MM.1S (cell line): ENCODE data around the gene ELK3.

Experiments used
- DNase-seq: peaks from one replicate; pipeline ENCODE4 v3.0.0-alpha.2; 2015
- H2AFZ ChIP-seq: fragments of 300-600 bp; sonication (generic); 2 replicates; pipeline ENCODE4 v1.6.0; 2016; ENCODE audit warnings: antibody characterized with exemption, low read length
- H3F3A ChIP-seq: fragments of 300-600 bp; sonication (generic); 2 replicates; pipeline ENCODE4 v1.6.1; 2016; ENCODE audit warnings: mild to moderate bottlenecking, antibody characterized with exemption, low read length, moderate library complexity, mixed read lengths; ENCODE audit not compliant: insufficient read depth
- H3K27ac ChIP-seq: fragments of 300-600 bp; sonication (generic); 2 replicates; pipeline ENCODE4 v1.5.1; 2016; ENCODE audit warnings: mild to moderate bottlenecking, low read length
- H3K27me3 ChIP-seq: fragments of 300-600 bp; sonication (generic); replicated peaks from 2 replicates; pipeline ENCODE4 v1.6.0; 2016; ENCODE audit warnings: low read length; ENCODE audit not compliant: insufficient read depth
- H3K36me3 ChIP-seq: fragments of 300-600 bp; sonication (generic); replicated peaks from 2 replicates; pipeline ENCODE4 v1.6.1; 2016; ENCODE audit warnings: mild to moderate bottlenecking, low read length, mixed read lengths; ENCODE audit not compliant: insufficient read depth
- H3K4me1 ChIP-seq: fragments of 300-600 bp; sonication (generic); 2 replicates; pipeline ENCODE4 v1.6.1; 2016; ENCODE audit warnings: low read length, mixed read lengths
- H3K4me2 ChIP-seq: fragments of 300-600 bp; sonication (generic); 2 replicates; pipeline ENCODE4 v1.6.0; 2016; ENCODE audit warnings: low read depth, low read length
- H3K4me3 ChIP-seq: fragments of 300-600 bp; sonication (generic); 2 replicates; pipeline ENCODE4 v1.5.1; 2016; ENCODE audit warnings: low read length, mixed read lengths
- H3K79me2 ChIP-seq: fragments of 300-600 bp; sonication (generic); 2 replicates; pipeline ENCODE4 v1.6.1; 2016; ENCODE audit warnings: mixed run types, low read length, mixed read lengths
- H3K9ac ChIP-seq: fragments of 300-600 bp; sonication (generic); 2 replicates; pipeline ENCODE4 v1.6.1; 2016; ENCODE audit warnings: low read length, mixed read lengths
- H3K9me2 ChIP-seq: fragments of 300-600 bp; sonication (generic); replicated peaks from 2 replicates; pipeline ENCODE4 v1.6.1; 2016; ENCODE audit warnings: mild to moderate bottlenecking, low read length, mixed read lengths; ENCODE audit not compliant: insufficient read depth
- H3K9me3 ChIP-seq: fragments of 300-600 bp; sonication (generic); replicated peaks from 2 replicates; pipeline ENCODE4 v1.6.1; 2016; ENCODE audit warnings: mild to moderate bottlenecking, low read length, mixed read lengths; ENCODE audit not compliant: insufficient read depth
- H4K20me1 ChIP-seq: fragments of 300-600 bp; sonication (generic); 2 replicates; pipeline ENCODE4 v1.6.1; 2016; ENCODE audit warnings: mild to moderate bottlenecking, low read length, moderate library complexity, mixed read lengths; ENCODE audit not compliant: insufficient read depth
- CTCF ChIP-seq: fragments of 300-600 bp; sonication (generic); IDR thresholded peaks from 2 replicates; pipeline ENCODE4 v1.5.1; 2016; ENCODE audit warnings: antibody characterized with exemption, low read length, mixed read lengths
- EZH2 ChIP-seq: fragments of 300-600 bp; sonication (generic); optimal IDR thresholded peaks from 2 replicates; pipeline ENCODE3; 2017; ENCODE audit warnings: low read depth, mild to moderate bottlenecking, antibody characterized with exemption, low read length, mixed read lengths
- EZH2phosphoT487 ChIP-seq: fragments of 300-600 bp; sonication (generic); IDR thresholded peaks from 2 replicates; pipeline ENCODE4 v1.6.1; 2018; ENCODE audit warnings: antibody characterized with exemption, low read length

The ELK3 gene

DNA sequence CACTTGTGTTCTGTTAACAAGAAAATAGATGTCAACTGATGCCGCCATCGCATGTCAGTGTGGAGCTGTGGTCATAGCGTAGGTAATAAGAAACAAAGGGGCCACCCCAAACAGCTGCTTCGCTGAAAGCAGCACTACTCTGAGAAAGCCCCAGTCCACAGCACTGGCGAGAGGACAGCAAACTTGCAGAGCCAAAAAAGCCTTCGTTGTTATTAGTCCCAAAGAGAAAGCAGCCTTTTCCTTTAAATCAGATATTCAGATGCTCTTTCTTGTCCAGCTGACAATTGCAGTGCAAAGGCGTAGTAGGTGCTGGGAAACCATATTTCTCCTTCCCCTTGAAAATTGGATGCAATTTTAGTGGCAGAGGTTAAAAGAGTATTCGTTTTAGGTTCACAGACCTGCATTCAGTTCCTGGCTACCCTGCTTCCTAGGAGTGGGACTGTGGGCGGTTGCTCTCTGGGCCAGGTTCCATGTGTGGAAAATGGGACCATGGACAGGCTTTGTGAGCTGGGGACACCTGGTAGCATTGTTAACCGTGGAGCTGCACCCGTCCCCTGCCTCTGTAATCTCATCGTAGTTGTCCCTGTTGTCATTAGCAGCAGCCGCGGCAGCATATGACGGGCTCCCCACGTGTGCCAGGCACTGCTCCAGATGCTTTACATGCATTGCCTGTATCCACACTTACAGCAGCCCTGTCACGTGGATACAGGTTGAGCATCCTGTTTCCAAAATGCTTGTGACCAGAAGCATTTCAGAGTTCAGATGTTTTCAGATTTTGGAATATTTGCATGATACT, 54.2 kb downstream of the ELK3 start:
- Histone ChIP-seq H3K4me1 (no peaks in the 10 kb centered on the region), H3K4me2 (no peak overlapping the region), H3K9ac (no peak overlapping the region), H3K9me3 (no peaks in the 10 kb centered on the region), H3K4me3 (no peak overlapping the region), H3K27ac (no peak overlapping the region), H3K79me2 (peaks cover 84% of the 10 kb centered on the region), H3K27me3 (no peaks in the 10 kb centered on the region), H3F3A (no peaks in the 10 kb centered on the region), H3K36me3 (peaks cover 3% of the 10 kb centered on the region; the same call in 1 of the 2 replicates), H4K20me1 (no peaks in the 10 kb centered on the region), H2AFZ (no peak overlapping the region), H3K9me2 (no peaks in the 10 kb centered on the region)
- no peak for DNase-seq
- TF ChIP-seq EZH2 (no peak), EZH2phosphoT487 (no peak), CTCF (no peak)

DNA sequence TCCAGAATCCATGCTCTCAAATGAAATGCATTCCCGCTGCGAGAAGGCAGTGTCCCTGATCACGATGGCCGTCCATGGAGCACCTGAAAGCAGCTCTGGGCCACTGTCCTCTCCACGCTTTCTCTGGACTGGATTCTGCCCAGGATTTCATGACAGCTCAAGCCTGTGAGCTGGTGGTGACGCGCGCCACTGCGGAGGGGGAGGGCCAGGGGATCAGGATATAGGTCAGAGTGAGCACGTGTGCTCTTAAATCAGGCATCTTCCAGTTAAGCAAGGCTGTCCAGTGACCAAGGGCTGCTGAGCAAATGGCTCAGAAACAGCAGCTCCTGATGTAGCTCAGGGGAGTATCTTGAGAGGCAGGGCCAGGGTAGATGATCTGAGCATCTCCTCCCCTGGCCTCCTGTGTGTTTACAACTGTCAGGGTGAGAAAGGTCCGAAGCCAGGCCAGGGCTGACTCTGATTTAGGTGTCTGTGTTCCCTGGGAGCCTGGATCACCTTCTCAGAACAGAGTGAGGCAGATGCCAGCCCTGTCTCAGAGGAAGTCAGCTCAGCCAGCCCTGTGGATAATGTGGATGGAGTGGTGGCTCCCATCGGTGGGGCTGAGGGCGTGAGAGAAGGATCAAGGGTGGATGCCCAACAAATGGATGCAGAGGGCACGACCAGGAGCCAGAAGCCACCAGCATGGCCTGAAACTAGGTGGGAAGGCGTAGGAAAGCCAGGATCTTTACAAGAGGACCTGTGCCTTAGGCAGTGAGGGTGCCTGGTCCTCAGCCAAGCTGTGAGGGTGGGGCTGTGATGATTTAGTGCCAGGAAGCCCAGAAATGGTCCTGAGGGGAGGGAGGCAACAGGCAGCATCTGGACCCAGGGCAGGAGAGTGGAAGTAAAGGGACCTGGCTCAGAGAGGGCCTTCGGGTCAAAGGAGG, 55.3 kb downstream of the ELK3 start:
- no peaks in the 10 kb centered on the region for H3K4me1 ChIP-seq
- TF ChIP-seq EZH2phosphoT487 (no peak), CTCF (no peak), EZH2 (no peak)
- no peak overlapping the region for H3K4me3 ChIP-seq
- H3K9me3 ChIP-seq: no peaks in the 10 kb centered on the region
- DNase-seq: no peak
- H3F3A ChIP-seq: no peaks in the 10 kb centered on the region
- no peaks in the 10 kb centered on the region for H4K20me1 ChIP-seq
- no peaks in the 10 kb centered on the region for H3K27me3 ChIP-seq
- H3K9ac ChIP-seq: no peak overlapping the region
- peaks cover 87% of the 10 kb centered on the region for H3K79me2 ChIP-seq
- no peak overlapping the region for H2AFZ ChIP-seq
- no peak overlapping the region for H3K27ac ChIP-seq
- no peaks in the 10 kb centered on the region for H3K9me2 ChIP-seq
- no peak overlapping the region for H3K4me2 ChIP-seq
- H3K36me3 ChIP-seq: peaks cover 5% of the 10 kb centered on the region; the same call in 1 of the 2 replicates

- H3K4me1 ChIP-seq: no peaks in the 10 kb centered on the region
- no peak for DNase-seq
- H4K20me1 ChIP-seq: no peaks in the 10 kb centered on the region
- H3K27me3 ChIP-seq: no peaks in the 10 kb centered on the region
- TF ChIP-seq CTCF (no peak), EZH2phosphoT487 (no peak), EZH2 (no peak)
- H3K4me2 ChIP-seq: no peak overlapping the region
- H3K9ac ChIP-seq: no peak overlapping the region
- no peaks in the 10 kb centered on the region for H3K9me2 ChIP-seq
- H2AFZ ChIP-seq: no peak overlapping the region
- H3K9me3 ChIP-seq: no peaks in the 10 kb centered on the region
- peaks cover 6% of the 10 kb centered on the region; the same call in 1 of the 2 replicates for H3K36me3 ChIP-seq
- H3K27ac ChIP-seq: no peak overlapping the region
- H3K4me3 ChIP-seq: no peak overlapping the region
- H3K79me2 ChIP-seq: peaks cover 87% of the 10 kb centered on the region
- no peaks in the 10 kb centered on the region for H3F3A ChIP-seq
These were observed 56.0 kb downstream of the ELK3 start for GRCh38 chr12:96250119-96250685.
